GM12801 (cell line): ENCODE measurements around the gene RARRES1.

ENCODE experiments used
- TF ChIP-seq, protein P1 (sequence below): IDR thresholded peaks from one replicate; pipeline ENCODE4 v1.5.1; 2011; ENCODE audit warnings: control low read depth; ENCODE audit not compliant: insufficient read length; ENCODE audit errors: extremely low read depth

Gene RARRES1

DNA sequence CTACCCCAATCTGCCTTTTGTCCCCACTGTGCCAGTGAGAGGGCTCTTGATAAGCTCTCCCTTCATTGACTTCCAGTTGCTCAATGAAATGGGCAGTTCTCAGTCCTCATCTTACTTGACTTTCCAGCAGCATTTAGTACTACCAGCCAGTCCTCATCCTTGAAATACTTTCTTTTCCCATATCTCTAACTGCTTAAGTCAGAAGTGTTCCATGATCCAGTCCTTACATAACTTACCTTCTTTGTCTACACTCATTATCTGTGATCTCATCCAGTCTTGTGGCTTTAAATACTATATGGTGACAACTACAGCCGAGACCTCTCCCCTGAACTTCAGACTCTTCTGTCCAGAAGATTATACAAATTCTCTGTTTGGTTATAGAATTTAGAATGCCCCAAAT, 28.7 kb downstream of the RARRES1 start:
- TF ChIP-seq, protein P1, sequence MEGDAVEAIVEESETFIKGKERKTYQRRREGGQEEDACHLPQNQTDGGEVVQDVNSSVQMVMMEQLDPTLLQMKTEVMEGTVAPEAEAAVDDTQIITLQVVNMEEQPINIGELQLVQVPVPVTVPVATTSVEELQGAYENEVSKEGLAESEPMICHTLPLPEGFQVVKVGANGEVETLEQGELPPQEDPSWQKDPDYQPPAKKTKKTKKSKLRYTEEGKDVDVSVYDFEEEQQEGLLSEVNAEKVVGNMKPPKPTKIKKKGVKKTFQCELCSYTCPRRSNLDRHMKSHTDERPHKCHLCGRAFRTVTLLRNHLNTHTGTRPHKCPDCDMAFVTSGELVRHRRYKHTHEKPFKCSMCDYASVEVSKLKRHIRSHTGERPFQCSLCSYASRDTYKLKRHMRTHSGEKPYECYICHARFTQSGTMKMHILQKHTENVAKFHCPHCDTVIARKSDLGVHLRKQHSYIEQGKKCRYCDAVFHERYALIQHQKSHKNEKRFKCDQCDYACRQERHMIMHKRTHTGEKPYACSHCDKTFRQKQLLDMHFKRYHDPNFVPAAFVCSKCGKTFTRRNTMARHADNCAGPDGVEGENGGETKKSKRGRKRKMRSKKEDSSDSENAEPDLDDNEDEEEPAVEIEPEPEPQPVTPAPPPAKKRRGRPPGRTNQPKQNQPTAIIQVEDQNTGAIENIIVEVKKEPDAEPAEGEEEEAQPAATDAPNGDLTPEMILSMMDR = no peak

DNA sequence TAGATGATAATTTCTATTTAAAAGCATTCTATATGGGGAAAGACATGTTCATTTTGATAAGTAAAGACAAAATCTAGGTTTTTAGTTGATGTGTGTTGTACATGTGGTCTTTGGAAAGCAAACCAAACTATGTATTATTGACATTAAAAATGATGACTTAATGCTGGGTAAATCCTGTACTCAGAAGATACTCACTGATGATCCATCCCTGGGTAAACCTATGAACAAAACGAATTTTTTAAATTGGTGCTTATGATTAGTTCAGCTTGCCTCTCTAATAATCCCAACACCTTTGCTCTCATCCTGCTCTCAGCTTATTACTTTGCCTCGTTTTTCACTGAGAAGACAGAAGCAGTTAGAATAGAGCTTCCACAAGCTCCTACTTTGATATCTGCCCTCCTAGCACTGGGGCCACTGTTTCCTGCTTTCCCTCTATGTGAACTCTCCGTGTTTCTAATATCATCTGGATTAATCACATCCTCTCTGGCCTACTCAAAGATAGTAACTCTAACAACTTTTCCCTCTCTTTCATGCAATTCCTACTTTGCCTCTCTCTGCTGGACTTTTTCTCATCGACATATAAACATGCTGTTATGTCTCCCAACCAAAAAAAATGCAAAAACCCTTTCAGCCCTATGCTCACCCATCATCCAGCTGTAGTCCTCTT, 29.3 kb downstream of the RARRES1 start:
- TF ChIP-seq, protein P1 = no peak

DNA sequence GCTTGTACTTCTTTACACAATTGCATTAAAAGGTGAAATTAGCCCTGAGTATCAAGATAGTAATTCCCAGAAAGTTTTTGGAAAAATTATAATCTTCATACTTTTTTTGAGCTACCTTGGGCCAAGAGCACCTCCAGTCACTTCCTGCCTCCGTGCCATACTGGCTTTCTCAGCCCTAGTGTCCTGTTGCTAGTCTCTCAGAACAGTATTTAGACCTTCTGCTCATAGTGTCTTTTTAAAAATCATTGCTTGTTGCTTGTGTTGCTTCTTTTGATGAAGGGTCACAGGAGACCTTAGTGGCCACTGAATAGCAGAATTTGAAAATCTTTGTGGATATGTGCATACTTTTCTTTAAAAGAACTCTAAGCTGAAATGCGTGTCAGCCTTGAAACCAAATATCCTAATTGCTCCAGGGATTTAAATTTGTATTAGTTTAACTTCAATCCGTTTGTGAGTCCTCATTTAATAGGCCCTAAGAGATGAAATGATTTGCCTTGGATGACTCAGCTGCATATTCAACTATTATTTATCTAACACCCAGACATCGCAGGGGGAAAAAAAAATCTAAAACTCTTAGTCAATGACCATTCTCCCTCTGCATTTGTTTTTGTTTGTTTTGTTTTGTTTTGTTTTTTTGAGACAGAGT, 30.7 kb downstream of the RARRES1 start:
- TF ChIP-seq, protein P1 = no peak

DNA sequence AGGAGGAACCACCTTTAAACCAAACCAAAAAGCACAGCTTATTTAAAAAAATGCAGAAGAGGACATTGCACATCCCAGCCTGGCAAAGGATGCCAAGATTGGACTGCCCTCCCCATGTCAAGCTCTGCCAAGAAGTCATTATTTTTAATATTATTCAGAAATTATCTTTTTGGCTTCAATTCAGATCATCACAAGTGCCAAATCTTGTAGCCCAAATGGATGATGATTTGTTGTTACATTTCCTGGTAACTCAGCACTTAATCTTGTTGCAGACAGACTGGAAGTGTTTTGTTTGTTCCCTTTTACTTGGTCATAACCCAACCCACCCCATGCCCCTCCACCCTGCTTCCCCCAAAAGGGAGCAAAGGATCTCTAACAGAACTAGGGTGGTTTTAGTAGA, 31.7 kb downstream of the RARRES1 start:
- TF ChIP-seq, protein P1 = no peak

DNA sequence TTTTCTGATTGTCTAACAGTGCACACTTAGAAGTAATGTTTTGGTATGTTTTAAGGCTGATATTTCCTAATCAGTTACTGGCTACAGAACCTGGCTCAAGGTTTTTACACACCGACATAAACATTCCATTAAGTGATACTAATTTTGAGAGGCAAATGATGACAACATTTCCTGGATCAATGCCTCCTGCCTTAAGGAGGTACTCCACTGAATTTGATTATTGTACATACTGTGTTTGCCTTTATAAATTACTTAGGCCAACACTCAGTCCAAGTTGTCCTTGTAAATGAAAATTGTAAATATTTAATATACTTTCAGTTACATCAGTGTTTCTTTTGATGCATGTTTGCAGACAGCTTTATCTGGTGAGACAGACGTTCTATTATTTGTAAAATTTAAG, 35.6 kb downstream of the RARRES1 start:
- TF ChIP-seq, protein P1 = no peak

DNA sequence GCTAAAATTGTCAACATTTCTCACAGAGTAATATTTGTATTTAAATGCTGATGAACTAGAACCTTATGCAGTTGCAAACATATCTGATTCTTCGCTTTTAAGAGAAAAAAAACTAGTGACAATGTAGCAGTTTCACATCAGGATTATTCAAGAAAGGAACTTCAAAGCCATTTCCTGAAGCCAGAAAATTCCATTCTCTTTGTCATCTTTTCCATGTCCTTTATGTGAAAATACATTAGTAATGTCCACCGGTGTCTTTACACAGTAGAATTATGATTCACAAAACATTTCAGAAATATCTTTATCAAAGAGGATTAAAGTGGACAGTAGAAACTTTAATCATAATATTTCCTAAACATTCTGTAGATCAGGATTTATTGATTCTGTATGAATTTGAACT, 47.1 kb downstream of the RARRES1 start:
- TF ChIP-seq, protein P1 = no peak

DNA sequence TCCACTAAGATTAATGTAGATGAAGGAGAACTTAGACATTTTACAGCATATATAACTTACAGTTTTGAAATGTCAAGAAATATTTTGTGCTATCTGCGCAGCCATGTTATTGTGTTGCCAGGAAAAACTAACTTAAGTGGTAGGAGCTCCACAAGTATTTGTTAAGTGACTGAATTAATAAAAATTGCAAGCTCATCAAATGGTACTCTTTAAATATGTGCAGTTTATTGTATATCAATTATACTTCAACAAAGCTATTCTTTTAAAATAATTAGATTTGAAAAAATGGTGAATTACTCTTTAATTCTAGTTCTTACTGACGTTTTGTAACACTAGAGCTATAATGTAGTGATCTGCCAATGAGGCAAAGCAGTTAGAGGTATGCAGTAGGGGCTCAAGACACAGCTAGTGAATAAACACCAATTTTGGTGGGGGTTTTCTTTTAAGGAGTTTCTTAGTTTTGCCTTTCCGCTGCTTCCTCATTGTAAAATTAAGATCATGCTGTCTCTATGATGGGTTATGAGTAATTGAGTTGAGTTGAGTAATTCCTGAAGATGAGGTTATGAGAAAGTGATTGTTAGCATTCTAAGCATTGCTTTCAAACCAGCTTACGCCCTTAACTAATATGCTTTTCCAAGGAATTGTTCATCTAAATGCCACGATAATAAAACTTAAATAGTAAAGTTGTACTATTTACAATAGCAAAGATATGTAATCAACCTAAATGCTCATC, 48.9 kb downstream of the RARRES1 start:
- TF ChIP-seq, protein P1 = no peak
